Testis (tissue), 2 donors: Measurements from ENCODE around the gene HHATL.

Source experiments
- CTCF ChIP-seq, 3 experiments: fragments of 450-650 bp in 2 of 3; fragments of 200-600 bp in 1 of 3; sonication (generic) in 1 of 3; IDR thresholded peaks; one replicate each; pipeline ENCODE4 v1.5.1; 2016 to 2019; ENCODE audit warnings: antibody characterized with exemption in 3 of 3, mild to moderate bottlenecking in 2 of 3, moderate library complexity in 1 of 3
- POLR2A ChIP-seq: fragments of 450-650 bp; IDR thresholded peaks from one replicate; pipeline ENCODE4 v1.6.1; 2017; ENCODE audit warnings: antibody characterized with exemption, mild to moderate bottlenecking, moderate library complexity

- TF ChIP-seq CTCF (IDR thresholded peaks at IDR 0.05) (no peak), POLR2A (no peak)
Observed at GRCh38 chr3:42710323-42711021, 7.9 kb upstream of the HHATL start.
